Brain pericyte (primary cell): ENCODE data around the gene CD5L.

Experiments used
- DNase-seq: peaks from one replicate; pipeline ENCODE4 v3.0.0-alpha.2; 2012; ENCODE audit warnings: low read depth, low spot score

CD5L gene

GRCh38 chr1:157841708-157842107 lies at the start of gene CD5L:
Gene CD5L, minus strand, starts transcription at chr1:157841808. Its CDS starts 107 bp downstream, at chr1:157841701.
- no peak for DNase-seq

GRCh38 chr1:157882580-157882979 lies 41.0 kb upstream of the CD5L start:
- no peak for DNase-seq

GRCh38 chr1:157880621-157881020 lies 39.0 kb upstream of the CD5L start:
- no peak for DNase-seq

GRCh38 chr1:157878059-157878458 lies 36.5 kb upstream of the CD5L start:
- DNase-seq: no peak

GRCh38 chr1:157870490-157870889 lies 28.9 kb upstream of the CD5L start:
- DNase-seq: no peak

- no peak for DNase-seq
Measured at GRCh38 chr1:157868654-157869053, 27.0 kb upstream of the CD5L start.

GRCh38 chr1:157862114-157863070 lies 20.8 kb upstream of the CD5L start:
- DNase-seq: no peak

- no peak for DNase-seq
Measured at GRCh38 chr1:157856538-157856937, 14.9 kb upstream of the CD5L start.

GRCh38 chr1:157852476-157852875 lies 10.9 kb upstream of the CD5L start:
- DNase-seq: no peak

GRCh38 chr1:157849229-157849875 lies 7.7 kb upstream of the CD5L start:
- DNase-seq: no peak

- no peak for DNase-seq
Measured at GRCh38 chr1:157844089-157844830, 2.7 kb upstream of the CD5L start.

- DNase-seq: no peak
Measured at GRCh38 chr1:157842939-157843338, 1.3 kb upstream of the CD5L start.

- DNase-seq: no peak
Measured at GRCh38 chr1:157838966-157839365, 2.6 kb downstream of the CD5L start.

GRCh38 chr1:157834430-157834829 lies 7.2 kb downstream of the CD5L start:
- no peak for DNase-seq

- DNase-seq: no peak
Measured at GRCh38 chr1:157833145-157833544, 8.5 kb downstream of the CD5L start.

GRCh38 chr1:157831968-157832626 lies 9.5 kb downstream of the CD5L start:
- DNase-seq: no peak

- DNase-seq: no peak
Measured at GRCh38 chr1:157830887-157831286, 10.7 kb downstream of the CD5L start.

GRCh38 chr1:157829711-157830110 lies 11.9 kb downstream of the CD5L start:
- DNase-seq: no peak

- DNase-seq: no peak
Measured at GRCh38 chr1:157829210-157829609, 12.4 kb downstream of the CD5L start.

- DNase-seq: no peak
Measured at GRCh38 chr1:157820299-157820698, 21.3 kb downstream of the CD5L start.

GRCh38 chr1:157819896-157820295 lies 21.7 kb downstream of the CD5L start, which contains the start of gene FCRL1:
Gene FCRL1, minus strand, starts transcription at chr1:157820120. Its CDS starts 83 bp downstream, at chr1:157820037.
- DNase-seq: no peak
